Measurements from ENCODE around the gene A3GALT2.
"Not testable (repeated sequence)": the region's sequence is repeated elsewhere in the genome, so short reads cannot be mapped to it uniquely, and the experiment has no call there.

The A3GALT2 gene

DNA sequence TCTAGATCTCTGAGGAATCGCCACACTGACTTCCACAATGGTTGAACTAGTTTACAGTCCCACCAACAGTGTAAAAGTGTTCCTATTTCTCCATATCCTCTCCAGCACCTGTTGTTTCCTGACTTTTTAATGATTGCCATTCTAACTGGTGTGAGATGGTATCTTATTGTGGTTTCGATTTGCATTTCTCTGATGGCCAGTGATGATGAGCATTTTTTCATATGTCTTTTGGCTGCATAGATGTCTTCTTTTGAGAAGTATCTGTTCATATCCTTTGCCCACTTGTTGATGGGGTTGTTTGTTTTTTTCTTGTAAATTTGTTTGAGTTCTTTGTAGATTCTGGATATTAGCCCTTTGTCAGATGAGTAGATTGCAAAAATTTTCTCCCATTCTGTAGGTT is 30.3 kb downstream of the A3GALT2 start:
- not testable (repeated sequence) for DNase-seq

DNA sequence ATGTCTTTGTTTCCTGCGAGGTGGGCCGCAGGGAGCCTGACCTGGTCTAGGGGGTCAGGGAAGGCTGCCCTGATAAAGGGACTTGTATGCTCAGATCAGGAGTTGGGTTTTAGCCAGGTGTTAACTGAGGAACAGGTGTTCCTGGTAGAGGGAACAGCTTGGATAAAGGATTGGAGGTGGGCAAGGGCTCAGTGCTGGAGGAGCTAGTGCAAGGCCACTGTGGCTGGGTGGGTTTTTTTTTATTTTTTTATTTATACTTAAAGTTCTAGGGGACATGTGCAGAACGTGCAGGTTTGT is 31.1 kb downstream of the A3GALT2 start:
- DNase-seq = no peak

DNA sequence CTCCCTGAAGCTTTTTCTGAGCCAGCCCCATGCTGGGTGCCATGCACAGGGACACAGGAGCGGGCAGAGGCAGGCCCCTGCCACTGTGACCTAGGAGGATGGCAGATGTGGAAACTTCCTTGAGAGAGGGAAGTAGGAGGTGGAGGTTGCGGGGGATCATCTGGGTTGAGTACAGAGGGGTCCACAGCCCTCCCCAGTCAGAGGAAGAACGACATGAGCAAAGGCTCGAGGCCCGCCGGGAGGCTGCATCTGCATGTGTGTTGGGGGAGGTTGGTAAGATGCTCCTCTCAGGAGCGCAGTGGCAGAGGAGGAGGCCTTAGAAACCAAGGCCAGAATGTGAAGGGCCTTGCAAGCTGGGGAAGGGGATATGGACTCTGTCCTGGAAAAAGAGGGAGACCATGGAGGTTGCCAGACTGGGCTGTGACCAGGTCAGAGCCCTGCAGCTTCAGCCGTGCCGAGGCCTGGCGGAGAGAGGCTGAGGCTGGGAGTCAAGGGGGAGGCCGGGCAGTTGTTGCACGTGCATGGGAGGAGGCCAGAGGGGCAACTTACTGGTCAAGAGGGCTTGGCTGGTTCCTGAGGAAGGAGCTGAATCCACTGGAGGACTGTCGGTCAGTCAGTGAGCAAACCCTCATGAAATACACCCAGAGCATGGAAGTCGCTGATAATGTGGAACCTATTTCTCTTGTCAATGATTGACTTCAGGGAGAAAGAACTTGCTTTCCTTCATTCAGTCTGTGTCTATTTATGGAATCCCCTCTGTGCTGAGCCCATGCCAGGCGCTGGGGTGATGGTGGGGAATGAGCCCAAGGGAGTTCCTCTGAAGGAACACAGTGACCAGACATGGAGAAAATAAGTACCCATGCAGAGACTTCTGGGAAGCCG is 31.7 kb downstream of the A3GALT2 start:
- no peak for DNase-seq

DNA sequence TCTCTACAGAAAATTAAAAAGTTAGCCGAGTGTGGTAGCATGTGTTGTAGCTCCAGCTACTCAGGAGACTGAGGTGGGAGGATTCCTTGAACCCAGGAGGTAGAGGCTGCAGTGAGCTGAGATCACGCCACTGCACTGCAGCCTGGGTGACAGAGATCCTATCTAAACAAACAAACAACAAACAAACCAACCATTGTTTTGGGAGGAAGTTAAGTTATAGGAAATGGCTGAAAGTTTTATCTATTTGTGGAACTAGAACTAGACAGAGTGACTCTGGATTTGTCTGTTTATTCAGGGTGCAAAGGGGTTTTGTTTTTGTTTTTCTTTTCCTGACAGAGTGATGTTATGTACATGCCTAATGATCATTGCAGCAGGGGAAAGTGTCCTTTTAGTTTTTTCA is 33.6 kb downstream of the A3GALT2 start:
- no peak for DNase-seq

DNA sequence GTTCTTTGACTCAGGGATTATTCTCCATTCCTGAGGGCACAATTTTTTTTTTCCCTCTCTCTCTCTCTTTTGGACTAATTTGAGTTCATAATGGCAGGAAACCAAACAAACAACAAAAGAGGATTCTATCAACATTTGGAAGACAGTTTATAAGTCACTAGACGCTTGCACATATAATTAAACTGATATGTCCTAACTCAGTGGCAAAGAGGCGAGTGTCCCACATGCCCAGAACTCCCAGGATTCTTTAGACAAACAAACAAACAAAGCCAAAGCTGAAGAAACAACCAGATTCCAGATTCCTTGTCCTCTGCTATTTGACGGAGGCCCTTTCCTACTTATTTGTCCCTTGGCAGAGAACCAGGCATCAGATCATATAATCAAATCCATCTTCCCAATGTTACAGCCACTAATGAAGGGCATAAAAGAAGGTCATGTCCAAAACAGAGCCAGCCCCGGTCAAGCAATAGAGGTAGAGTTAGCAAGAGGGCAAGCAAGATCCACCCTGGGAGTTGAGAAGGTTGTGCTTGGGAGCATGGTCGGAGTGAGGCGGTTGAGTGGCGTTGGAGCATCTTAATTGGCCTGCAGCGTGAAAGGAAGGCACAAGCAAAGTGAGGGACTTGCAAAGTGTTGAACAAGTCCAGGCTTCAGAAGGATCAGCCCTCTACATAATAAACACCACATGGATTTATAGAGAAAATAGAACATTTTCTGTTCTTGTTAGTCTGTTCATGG is 34.3 kb downstream of the A3GALT2 start:
- no peak for DNase-seq

DNA sequence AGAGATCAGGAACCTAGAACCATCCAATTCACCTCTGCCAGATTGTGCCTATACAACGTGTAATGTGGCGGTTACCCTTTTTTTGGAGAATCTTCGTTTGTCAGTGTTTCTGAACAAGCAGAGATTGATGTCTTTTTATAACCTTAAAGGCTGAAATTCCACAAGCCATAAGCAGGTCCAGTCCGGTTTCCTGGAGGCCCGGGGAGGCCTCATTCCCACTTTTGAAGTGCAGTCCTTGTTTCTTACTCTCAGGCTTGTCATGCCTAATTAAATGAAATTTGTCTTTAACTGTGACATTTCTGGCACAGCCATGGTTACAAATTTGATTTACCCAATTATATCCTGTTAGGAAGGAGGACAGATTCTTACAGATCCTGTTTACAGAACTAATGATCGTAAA is 36.8 kb downstream of the A3GALT2 start:
- no peak for DNase-seq

DNA sequence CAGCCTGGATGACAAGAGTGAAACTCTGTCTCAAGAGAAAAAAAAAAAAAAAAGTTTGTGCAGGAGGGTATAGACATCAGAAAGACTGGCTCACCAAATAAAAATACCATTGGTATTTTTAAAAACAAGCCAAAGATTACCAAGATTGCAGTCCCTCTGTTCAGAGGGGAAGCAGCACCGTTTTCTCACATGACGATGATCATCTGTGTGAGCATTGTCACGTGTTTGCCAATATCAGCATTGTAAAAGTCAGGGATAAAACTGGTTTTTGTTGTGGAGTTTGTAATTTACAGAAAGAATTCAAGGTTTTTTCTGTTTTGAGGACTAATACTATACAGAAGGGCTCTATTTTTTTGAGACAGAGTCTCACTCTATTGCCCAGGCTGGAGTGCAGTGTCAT is 38.1 kb downstream of the A3GALT2 start:
- DNase-seq = no peak

DNA sequence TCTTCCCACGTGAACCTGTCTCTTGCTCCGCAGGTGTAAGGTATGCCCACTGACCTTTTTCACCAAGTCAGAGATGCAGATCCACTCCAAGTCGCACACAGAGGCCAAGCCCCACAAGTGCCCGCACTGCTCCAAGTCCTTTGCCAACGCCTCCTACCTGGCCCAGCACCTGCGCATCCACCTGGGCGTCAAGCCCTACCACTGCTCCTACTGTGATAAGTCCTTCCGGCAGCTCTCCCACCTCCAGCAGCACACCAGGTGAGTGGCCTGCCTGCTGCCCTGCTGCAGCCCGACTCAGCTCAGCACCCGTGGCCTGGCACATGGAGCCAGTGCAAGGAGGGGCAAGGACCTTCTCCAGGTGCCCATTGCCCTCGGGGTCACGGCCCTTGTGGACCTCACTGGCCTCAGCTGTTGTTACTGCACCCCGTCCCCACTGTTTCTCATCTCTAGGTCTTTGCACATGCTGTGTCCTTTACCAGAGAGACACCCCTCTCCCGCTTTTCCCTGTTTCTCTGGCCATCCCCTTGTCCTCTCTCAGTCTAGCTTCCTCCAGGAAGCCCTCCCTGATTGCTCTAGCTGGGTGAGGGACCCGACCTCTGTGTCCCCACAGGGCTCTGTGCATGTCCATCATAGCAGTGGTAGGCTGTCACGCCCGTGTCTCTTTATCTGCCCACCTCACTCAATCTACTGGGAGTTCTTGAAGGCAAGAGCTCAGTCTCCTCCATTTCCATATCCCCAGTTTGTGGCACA is 39.2 kb downstream of the A3GALT2 start:
- DNase-seq = no peak

DNA sequence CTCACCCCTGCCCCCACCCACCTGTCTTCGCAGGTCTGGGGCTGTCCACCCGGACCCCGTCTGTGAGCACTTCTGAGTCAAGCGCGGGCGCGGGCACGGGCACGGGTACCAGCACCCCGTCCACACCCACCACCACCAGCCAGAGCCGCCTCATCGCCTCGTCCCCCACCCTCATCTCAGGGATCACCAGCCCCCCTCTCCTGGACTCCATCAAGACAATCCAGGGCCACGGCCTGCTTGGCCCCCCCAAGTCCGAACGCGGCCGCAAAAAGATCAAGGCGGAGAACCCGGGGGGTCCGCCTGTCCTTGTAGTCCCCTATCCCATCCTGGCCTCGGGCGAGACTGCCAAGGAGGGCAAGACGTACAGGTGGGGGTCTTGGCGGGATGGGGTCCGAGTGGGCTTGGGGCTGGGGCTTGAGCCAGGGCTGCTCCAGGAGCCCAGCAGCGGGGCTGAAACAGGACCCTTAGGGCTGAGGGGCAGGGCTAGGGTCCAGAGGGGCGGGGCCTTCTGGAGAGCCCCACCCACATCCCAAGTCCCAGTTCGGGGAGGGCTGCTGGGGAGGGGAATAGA is 40.7 kb downstream of the A3GALT2 start:
- no peak for DNase-seq

DNA sequence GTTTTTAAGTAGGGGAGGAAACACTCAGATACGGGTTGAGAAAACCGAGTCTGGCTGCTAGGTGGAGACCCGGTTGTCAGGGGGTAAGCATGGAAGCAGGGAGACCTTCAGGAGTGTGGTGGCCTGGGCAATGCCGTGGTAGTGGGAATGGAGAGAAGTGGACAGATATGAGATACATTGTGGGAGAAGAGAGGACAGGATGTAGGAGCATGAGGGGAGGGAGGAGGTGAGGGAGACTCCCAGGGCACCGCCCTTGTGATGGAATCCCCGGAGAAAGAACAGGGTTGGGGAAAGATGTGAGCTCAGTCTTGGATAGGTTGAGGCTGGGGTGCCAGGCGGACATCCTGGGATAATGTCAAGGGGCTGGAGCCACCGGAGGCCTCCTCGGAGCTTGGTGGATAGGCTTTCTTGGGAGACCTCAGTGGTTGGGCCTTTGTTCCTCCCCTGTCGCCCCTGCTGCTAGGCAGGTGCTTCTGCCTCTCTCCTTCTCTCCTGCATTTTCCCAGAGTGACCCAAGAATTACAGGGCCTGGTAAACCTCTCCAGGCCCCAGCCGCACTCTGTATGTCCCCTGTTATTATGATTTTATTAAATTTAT is 43.3 kb downstream of the A3GALT2 start:
- no peak for DNase-seq

DNA sequence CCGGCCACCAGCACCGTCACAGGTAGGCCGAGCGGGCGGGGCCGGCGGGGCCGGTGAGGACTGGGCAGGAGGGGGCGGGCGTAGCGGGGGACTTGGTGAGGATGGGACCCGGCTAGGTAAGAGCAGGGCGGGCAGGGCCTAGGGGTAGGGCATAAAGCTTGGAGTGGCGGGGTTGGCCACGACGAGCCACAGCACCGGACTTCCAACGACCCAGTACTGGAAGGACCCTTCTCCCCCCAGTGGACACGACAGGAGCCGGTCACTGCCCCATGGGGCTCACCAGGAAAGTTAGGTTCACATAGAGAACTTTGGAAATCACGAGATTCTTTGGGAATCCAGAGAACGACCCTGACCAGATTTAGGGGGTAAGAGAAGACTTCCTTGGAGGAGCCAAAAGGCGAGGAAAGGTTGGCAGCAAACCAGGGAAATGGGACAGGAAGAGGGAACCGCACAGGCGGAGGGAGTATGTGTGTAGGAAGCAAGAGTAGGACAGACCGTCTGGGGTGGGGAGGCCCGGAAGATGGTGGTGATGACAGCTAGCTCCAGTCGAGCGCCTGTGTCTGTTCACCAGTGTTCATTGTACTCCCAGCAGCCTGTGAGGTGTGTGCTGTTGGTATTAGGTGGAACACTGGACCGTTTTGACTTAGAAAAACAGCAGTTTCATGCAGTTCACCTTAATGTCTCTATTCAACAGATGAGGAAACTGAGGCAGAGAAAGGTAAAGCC is 44.2 kb downstream of the A3GALT2 start:
- DNase-seq = no peak

DNA sequence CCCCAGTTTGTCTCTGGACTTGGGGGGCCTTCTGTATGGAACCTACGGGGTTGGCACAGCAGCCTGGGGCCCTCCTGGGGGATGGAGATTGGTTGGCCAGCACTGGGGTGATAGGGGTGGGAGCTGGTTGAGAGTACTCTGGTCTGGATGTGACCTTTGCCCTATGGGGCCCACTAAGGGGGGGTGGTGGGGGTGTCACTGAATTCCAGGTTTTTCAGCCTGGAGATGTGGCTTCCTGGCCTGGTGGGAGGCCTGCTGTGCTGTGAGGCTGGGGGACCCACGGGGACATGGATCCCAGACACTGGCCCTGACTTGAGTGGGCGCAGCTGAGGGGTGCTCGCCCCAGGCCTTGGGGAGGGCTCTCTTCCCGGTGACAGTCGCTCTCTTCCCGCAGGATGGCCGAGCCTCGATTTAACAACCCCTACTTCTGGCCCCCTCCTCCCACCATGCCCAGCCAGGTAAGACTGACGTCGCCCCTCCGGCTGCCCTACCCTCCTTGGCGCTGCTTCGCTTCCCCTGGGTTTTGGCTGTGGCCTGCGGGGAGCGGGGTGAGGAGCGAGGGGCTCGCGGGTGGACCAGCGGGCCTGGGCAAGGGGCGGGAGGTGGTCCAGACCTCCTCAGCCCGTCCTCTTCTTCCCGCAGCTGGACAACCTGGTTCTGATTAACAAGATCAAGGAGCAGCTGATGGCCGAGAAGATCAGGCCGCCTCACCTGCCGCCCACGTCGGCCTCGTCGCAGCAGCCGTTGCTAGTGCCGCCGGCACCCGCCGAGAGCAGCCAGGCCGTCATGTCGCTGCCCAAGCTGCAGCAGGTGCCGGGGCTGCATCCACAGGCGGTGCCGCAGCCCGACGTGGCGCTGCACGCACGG is 45.0 kb downstream of the A3GALT2 start:
- no peak for DNase-seq

DNA sequence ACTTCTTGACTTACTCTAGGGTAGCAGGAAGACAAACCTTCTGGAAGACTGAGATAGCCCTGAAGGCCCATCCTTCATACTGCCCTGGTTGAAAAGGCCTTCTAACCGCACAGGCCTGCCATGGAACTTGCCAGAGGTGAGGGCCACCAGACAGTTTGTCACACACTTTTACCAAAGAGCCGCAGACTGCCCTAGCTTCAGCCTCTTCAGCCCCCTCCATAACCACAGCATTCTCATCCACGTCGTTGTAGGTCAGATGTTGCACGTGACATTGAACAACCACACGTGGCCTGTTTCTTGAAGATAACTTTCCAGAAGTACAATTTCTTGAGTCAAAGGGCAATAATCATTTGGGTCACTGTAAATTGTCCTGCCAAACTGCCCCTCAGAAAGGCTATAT is 45.7 kb downstream of the A3GALT2 start:
- no peak for DNase-seq

DNA sequence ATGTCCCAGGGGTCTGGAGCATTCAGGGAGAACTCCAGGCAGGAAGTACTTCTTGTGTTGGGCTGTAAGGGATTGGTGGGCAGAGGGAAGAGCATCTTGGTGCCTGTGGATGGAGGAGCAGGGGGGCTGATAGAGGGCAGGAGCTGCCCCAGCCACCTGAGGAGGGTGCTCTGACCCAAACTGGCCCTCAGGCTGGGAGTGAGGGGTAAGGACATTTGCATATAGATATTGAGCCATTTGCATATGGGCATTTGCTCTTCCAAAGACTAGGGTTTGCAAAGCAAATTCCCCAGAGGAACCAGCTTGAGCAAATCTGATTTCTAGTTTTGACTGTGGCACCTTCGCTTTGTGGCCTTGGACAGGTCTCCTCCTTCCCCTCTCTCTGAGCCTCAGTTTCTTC is 46.5 kb downstream of the A3GALT2 start:
- no peak for DNase-seq

DNA sequence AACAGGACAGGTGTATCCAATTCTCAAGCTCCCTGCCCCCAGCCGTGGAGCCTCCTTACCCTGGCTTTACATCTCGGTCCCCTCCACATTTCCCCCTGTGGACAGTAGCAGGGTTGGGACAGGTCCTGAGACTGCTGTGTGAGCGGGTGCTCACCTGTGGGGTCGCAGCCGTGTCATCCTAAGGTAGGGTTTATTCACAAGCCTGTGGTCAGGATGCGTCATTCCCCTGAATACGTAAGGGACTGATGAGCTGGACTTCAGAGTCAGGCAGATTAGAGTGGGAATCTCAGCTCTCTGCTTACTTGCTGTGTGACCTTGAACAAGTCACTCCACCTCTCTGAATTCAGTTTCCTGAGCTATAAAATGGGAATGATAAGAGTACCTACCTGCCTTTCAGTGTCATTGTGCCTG is 46.9 kb downstream of the A3GALT2 start:
- DNase-seq = no peak

DNA sequence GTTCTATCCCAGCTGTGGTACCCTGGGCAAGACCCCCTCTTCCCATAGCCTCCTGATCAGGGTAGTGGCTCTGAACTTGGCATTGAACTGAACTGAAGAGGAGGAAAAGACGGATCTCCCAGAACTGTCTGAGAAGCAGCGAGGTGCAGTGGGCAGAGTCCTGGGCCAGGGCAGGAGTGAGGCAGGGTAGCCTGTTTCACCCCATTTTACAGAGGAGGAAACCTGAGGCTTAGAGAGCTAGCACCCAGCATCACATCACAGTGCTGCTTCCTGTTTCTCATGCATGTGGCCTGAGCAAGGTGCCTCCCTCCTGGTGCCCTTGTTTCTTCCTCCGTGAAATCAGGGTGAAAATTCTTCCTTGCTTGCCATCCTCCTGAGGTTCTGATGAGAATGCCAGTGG is 47.5 kb downstream of the A3GALT2 start:
- DNase-seq = no peak

DNA sequence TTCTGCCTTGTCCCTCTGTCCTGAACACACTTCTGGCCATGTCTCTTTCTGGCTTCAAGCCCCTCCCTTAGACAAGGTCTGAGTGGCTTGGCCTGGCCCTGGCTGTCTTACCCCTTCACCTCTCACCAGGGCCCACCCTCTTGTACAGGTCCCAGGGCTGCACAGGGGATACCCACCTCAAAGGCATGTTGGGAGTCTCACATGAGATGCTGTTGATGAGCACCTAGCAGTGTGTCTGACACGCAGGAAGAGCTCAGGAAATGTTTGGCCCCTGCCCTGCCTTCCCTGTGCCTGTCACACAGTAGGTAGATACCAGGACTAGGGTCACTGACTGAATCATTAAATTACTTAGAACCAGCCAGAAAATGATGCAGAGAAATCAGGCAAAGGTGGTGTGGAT is 48.0 kb downstream of the A3GALT2 start:
- DNase-seq = no peak

DNA sequence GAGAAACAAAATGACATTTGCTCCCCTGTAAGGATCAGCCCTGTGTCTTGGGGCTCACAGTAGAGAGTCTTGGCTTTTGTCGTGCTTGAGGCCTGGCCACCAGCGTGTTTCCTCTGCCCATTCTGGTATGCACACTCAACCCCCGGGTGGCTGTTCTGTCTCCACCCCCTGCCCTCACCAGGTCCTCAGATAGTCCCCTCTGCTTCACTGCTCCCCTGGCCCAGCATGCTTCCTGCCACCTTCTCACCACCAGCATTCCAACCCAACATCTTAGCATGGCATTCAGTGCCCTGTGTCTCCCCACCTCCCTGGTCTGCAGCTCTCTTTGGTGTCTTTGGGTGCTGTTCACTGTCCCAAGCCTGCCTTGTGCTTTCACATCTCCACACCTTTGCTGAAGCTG is 48.4 kb downstream of the A3GALT2 start:
- no peak for DNase-seq

DNA sequence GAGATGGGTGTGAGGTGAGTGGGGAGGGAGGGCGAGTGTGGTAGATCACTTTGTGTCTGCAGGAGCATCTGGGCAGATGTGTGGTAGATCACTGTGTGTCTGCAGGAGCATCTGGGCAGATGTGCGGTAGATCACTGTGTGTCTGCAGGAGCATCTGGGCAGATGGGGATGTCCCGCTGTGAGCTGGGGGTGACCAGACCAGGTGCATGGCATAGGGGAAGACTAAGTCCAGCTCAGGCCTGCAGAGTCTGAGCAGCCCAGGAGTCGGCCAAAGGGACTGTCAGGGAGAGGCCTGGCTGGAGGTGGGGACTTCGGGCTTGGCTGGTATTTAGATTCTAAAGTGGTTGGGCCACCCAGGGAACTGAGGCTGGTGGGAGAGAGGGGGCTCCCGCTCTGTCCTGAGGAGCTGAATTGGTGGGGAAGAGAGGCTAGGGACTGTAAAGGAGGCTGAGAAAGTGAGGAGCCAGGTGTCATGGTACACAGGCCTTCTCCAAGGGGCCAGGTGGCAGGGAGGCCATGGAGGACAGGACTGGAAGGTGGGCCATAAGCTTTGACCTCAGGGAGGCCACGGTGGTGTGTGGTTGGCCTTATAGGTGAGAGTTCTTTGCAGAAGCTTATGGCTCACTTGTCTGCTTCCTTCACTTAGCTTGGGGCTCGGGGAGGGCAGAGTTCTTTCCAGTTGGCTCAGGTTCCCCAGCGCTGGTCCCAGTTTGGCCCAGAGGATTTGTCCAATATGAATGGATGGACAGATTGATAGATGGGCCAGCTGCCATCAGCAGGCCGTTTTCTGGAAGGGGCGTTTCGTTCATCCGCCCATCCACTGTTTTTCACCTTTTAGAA is 49.0 kb downstream of the A3GALT2 start:
- DNase-seq = no peak

DNA sequence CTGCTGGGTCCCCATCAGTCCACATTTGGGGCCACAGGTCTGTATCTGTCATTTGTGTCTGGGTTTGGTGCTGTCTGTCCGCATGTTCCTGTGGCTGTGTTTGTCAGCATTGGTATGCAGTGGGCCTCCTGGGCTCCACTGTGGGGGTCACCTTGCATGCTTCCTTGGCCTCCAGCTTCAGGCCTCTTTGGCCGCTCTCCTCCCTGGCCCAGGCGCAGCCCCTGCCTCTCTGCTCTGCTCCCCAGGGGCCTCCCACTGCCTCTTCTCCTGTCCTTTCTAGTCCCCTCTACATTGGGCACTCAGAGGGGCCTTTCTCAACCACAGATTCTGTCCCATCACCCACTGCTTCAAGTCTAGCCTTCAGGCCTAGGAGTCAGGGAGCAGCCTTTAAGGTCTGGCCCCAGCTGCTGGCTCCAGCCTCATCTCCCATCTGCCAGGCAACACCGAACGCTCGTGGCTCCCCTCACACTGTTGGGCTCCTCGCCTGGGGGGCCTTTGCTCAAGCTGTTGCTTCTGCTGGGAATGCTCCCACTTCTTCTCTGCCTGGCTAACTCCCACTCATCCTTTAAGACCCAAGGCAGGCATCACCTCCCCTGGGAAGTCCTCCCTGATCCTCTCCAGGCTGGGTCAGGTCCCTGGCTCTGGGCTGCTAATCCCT is 50.0 kb downstream of the A3GALT2 start:
- DNase-seq = no peak

All from hippocampal formation (tissue), 2 donors.